SU-DHL-6 (cell line): ENCODE data around the gene FERMT2.
A peak's percentile ranks its signal among the peaks of the same experiment; 100 is the strongest.

Source experiments
- H2AFZ ChIP-seq: fragments of 200-600 bp; sonication (generic); 2 replicates; pipeline ENCODE4 v1.6.1; 2014; ENCODE audit warnings: low read depth, mild to moderate bottlenecking, moderate library complexity, mixed read lengths, antibody characterized with exemption, low read length; ENCODE audit not compliant: severe bottlenecking
- H3F3A ChIP-seq: fragments of 200-600 bp; shearing (Covaris generic); 2 replicates; pipeline ENCODE4 v1.6.0; 2016; ENCODE audit warnings: antibody characterized with exemption, mild to moderate bottlenecking; ENCODE audit not compliant: insufficient read depth
- H3K27ac ChIP-seq: fragments of 200-600 bp; sonication (generic); 2 replicates; pipeline ENCODE4 v1.5.1; 2016; ENCODE audit warnings: low read depth, mild to moderate bottlenecking, low read length, moderate library complexity, mixed read lengths
- H3K27me3 ChIP-seq: fragments of 200-600 bp; sonication (generic), shearing (Covaris generic); 2 replicates; pipeline ENCODE4 v1.6.0; 2014; ENCODE audit warnings: mild to moderate bottlenecking, low read length
- H3K36me3 ChIP-seq: fragments of 200-600 bp; sonication (generic); 2 replicates; pipeline ENCODE4 v1.6.1; 2014; ENCODE audit warnings: mild to moderate bottlenecking, low read length, mixed read lengths
- H3K4me2 ChIP-seq: fragments of 300-600, 200-600 bp; shearing (Covaris generic), sonication (generic); 2 replicates; pipeline ENCODE4 v1.6.0; 2014; ENCODE audit warnings: low read length, low read depth, mild to moderate bottlenecking; ENCODE audit not compliant: poor library complexity, severe bottlenecking
- H3K4me3 ChIP-seq: fragments of 200-600 bp; sonication (generic); 2 replicates; pipeline ENCODE4 v1.5.1; 2014; ENCODE audit warnings: antibody characterized with exemption, low read length, mild to moderate bottlenecking, mixed read lengths; ENCODE audit not compliant: insufficient read depth, poor library complexity, severe bottlenecking
- H3K79me2 ChIP-seq: fragments of 200-600 bp; sonication (generic); 2 replicates; pipeline ENCODE4 v1.6.1; 2014; ENCODE audit warnings: mild to moderate bottlenecking, low read length, moderate library complexity; ENCODE audit not compliant: insufficient read depth
- H3K9ac ChIP-seq: fragments of 200-600 bp; sonication (generic); 2 replicates; pipeline ENCODE4 v1.7.0; 2014; ENCODE audit warnings: mild to moderate bottlenecking, low read length
- H3K9me2 ChIP-seq: fragments of 200-600 bp; sonication (generic); replicated peaks from 2 replicates; pipeline ENCODE4 v1.6.1; 2014; ENCODE audit warnings: low read length; ENCODE audit not compliant: insufficient read depth
- H3K9me3 ChIP-seq: fragments of 200-600 bp; sonication (generic); 2 replicates; pipeline ENCODE4 v1.6.1; 2014; ENCODE audit warnings: low read length, mixed read lengths; ENCODE audit not compliant: insufficient read depth
- H4K20me1 ChIP-seq: fragments of 200-600 bp; sonication (generic); 2 replicates; pipeline ENCODE4 v1.6.1; 2014; ENCODE audit warnings: low read depth, mild to moderate bottlenecking, antibody characterized with exemption, low read length, moderate library complexity, mixed read lengths
- CTCF ChIP-seq: fragments of 200-600 bp; sonication (generic); IDR thresholded peaks from one replicate; pipeline ENCODE4 v1.5.1; 2017; ENCODE audit warnings: antibody characterized with exemption, mild to moderate bottlenecking, low read length, moderate library complexity; ENCODE audit not compliant: insufficient read depth, poor library complexity, severe bottlenecking
- EZH2phosphoT487 ChIP-seq: fragments of 200-600 bp; sonication (generic), shearing (Covaris generic); conservative IDR thresholded peaks from 2 replicates; pipeline ENCODE4 v1.6.1; 2018; ENCODE audit warnings: mild to moderate bottlenecking, antibody characterized with exemption, low read length, moderate library complexity, mixed read lengths

FERMT2 gene

GRCh38 chr14:52950898-52951680, at the start of gene FERMT2:
Gene FERMT2, minus strand, starts transcription at chr14:52951050. Its CDS starts 482 bp downstream, at chr14:52950568.
- Histone ChIP-seq H3K27me3 (no peaks in the 10 kb centered on the region), H2AFZ (peak within 1 kb of the TSS; percentile 61)

GRCh38 chr14:52998376-52999015, 47.6 kb upstream of the FERMT2 start:
- Histone ChIP-seq H2AFZ (no peak overlapping the region), H3K9ac (no peak overlapping the region), H3K4me2 (no peak overlapping the region), H3F3A (no peaks in the 10 kb centered on the region), H3K4me3 (no peak overlapping the region), H3K36me3 (no peaks in the 10 kb centered on the region), H3K27me3 (no peaks in the 10 kb centered on the region), H3K9me2 (no peaks in the 10 kb centered on the region; the same call in 1 of the 2 replicates), H3K27ac (no peak overlapping the region), H3K9me3 (no peaks in the 10 kb centered on the region), H3K79me2 (no peaks in the 10 kb centered on the region), H4K20me1 (no peaks in the 10 kb centered on the region)
- no peak for TF ChIP-seq EZH2phosphoT487
- no peak for TF ChIP-seq CTCF

More at GRCh38 chr14:52950898-52951680, at the start of gene FERMT2:
- Histone ChIP-seq H3K4me3 (peak within 1 kb of the TSS; percentile 58), H3K9ac (peak within 1 kb of the TSS; percentile 38), H3K79me2 (no peaks in the 10 kb centered on the region), H3F3A (no peaks in the 10 kb centered on the region), H4K20me1 (no peaks in the 10 kb centered on the region), H3K9me3 (no peaks in the 10 kb centered on the region), H3K27ac (no peak within 1 kb of the TSS), H3K36me3 (no peaks in the 10 kb centered on the region), H3K9me2 (no peaks in the 10 kb centered on the region), H3K4me2 (peak within 1 kb of the TSS; percentile 79)
- TF ChIP-seq CTCF = no peak
- TF ChIP-seq EZH2phosphoT487 = no peak

GRCh38 chr14:52996493-52996892, 45.6 kb upstream of the FERMT2 start:
- TF ChIP-seq EZH2phosphoT487 (no peak), CTCF (no peak)
- no peak overlapping the region for H3K4me2 ChIP-seq

More at GRCh38 chr14:52996493-52996892, 45.6 kb upstream of the FERMT2 start:
- Histone ChIP-seq H3K27ac (no peak overlapping the region), H3F3A (no peaks in the 10 kb centered on the region), H3K27me3 (no peaks in the 10 kb centered on the region), H3K4me3 (no peak overlapping the region), H2AFZ (no peak overlapping the region), H3K9me3 (no peaks in the 10 kb centered on the region), H4K20me1 (no peaks in the 10 kb centered on the region), H3K79me2 (no peaks in the 10 kb centered on the region), H3K9ac (no peak overlapping the region), H3K36me3 (no peaks in the 10 kb centered on the region), H3K9me2 (no peaks in the 10 kb centered on the region; the same call in 1 of the 2 replicates)
